ENCODE data around the gene KCND2.
"Not testable (repeated sequence)": the region's sequence is repeated elsewhere in the genome, so short reads cannot be mapped to it uniquely, and the experiment has no call there.

The KCND2 gene

DNA sequence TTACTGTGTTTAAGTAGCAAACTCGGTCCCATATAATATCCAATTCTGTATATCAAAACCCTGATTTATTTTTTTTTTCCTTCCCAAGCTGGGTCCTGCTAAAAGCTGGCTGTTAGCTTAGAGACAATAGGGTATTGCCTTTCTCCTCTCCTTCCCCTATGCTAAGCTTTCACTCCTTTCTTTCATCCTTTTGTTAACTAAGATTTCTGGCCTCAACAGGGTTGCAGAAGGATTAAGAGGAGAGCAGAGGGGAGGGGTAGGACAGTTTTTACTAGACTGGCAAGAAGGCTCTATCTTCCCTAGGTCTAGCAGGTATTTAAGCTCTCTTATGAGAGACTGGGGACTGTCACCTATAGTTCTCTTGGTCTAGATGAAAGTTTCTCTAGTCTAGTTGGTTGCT, 229.2 kb downstream of the KCND2 start:
- no peak for ATAC-seq

DNA sequence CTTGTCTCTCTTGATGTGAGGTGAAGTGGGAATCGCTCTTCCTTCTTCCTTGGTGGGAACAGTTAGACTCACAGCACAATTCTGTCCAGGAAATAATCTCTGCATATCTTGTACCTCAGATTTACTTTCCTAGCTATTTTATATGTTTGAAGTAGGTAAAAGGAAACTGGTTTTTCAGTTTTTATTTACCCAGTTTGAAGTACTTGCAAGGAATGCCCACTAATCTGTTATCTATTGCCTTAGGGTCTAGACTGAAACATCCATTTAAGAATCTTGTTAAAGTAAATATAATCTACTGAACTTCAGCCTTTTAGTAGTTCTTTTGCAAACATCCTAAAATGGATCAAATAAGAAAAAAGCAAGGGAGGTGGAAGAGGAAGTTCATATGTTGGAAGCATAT, 229.8 kb downstream of the KCND2 start:
- no peak for ATAC-seq

- no peak for ATAC-seq
These were observed 231.4 kb downstream of the KCND2 start for GRCh38 chr7:120504386-120504785.

- ATAC-seq = no peak
These were observed 232.8 kb downstream of the KCND2 start for GRCh38 chr7:120505770-120506169.

- no peak for ATAC-seq
These were observed 239.7 kb downstream of the KCND2 start for GRCh38 chr7:120512701-120513100.

GRCh38 chr7:120519224-120519623, 246.2 kb downstream of the KCND2 start:
- ATAC-seq = no peak

DNA sequence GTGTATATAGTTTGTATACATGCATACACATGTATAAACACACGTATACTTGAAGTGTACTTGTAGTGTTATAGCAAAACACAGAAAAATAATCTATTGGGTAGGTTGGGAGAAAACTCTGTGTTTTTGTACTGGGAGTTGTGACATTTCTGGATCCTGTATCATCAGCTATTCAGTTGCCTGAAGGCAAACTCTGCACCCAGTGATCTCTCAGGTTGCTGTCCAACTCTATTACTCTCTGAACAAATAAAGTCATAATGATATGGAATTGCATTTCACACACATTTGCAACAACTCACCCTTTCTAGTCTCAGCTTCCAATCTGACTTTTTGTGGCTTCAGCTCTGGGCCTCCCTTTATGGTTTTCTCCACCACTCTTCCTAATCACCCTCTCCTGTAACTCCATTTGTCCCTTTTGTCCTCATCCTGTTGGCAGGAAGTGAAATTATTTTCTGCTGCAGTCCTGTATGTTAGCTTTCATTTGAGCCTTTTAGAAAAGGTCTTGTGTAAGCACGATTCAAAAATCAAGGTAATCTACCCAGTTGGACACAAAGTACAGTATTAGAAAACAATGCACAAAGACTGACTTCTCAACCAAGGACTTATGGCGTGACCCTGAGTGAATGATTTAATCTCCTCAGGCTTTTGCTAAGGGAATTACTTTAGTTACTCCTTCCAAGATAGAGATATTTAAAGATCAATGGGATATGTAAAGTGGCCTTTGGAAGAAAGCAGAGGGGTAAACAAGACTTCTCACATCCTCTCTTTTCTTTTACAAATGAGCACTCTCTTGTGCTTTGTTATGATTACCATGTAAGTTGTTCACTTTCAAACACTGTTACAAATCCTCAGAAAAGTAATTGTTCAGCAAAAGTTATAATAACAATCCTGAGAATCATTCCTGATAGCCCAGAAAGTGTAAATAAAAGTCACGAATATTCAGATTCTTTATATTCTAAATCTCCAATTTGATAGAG, 249.1 kb downstream of the KCND2 start:
- ATAC-seq = no peak

GRCh38 chr7:120523985-120524384, 251.0 kb downstream of the KCND2 start:
- no peak for ATAC-seq

- ATAC-seq = no peak
These were observed 254.0 kb downstream of the KCND2 start for GRCh38 chr7:120526902-120527509.

- ATAC-seq = no peak
These were observed 256.8 kb downstream of the KCND2 start for GRCh38 chr7:120529736-120530135.

GRCh38 chr7:120538335-120538734, 265.4 kb downstream of the KCND2 start:
- ATAC-seq = no peak

- ATAC-seq = no peak
These were observed 266.3 kb downstream of the KCND2 start for GRCh38 chr7:120539321-120539720.

- ATAC-seq = no peak
These were observed 274.6 kb downstream of the KCND2 start for GRCh38 chr7:120547605-120548004.

DNA sequence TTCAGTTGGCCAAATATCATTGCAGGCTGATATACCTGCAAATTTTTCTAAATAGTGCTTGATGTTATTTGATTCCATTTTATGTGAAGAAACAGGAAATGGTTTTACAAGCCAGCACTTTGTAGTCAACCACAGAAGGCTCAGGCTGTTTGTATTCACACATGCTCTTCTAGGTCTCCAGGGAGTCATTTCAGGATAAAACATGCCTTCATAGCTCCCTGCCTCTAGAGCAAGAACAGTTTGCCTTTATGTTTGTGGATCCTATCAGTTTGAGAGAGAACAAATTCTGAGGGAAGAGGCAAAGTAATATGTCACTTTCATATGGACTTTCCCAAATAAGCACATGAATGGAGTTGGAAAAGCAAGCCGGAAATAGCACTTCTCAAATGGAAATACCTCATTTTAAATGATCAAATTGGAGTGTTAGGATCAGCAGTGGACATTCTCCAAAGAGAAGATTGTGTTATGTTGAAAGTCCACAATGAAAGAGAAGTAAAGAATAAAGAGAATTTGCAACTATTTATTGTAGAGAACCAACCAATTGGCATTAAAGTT, 277.6 kb downstream of the KCND2 start:
- no peak for ATAC-seq

GRCh38 chr7:120553491-120553890, 280.5 kb downstream of the KCND2 start:
- ATAC-seq = no peak

GRCh38 chr7:120554960-120555571, 282.1 kb downstream of the KCND2 start:
- ATAC-seq = no peak

- no peak for ATAC-seq
These were observed 291.2 kb downstream of the KCND2 start for GRCh38 chr7:120564145-120564544.

DNA sequence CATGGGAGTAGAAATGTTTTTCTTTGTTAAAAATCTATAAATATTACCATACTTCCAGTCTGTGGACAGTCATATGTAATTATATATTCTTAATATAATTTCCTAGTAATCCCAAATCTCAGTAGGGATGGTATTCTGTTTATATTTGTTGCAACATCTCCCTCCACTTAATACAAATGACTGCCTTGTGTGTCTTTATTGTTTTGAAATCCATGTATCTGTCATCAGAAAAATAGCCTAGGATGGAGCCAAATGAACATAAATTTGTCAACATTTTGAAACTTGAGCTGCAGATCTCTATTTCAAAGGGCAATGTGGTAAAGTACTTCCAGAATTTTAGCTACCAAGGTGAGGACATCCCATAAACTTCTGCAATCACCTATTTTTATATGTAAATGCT, 294.2 kb downstream of the KCND2 start:
- no peak for ATAC-seq

- not testable (repeated sequence) for ATAC-seq
These were observed 305.7 kb downstream of the KCND2 start for GRCh38 chr7:120578657-120579056.

GRCh38 chr7:120582916-120583315, 309.9 kb downstream of the KCND2 start:
- ATAC-seq = no peak

DNA sequence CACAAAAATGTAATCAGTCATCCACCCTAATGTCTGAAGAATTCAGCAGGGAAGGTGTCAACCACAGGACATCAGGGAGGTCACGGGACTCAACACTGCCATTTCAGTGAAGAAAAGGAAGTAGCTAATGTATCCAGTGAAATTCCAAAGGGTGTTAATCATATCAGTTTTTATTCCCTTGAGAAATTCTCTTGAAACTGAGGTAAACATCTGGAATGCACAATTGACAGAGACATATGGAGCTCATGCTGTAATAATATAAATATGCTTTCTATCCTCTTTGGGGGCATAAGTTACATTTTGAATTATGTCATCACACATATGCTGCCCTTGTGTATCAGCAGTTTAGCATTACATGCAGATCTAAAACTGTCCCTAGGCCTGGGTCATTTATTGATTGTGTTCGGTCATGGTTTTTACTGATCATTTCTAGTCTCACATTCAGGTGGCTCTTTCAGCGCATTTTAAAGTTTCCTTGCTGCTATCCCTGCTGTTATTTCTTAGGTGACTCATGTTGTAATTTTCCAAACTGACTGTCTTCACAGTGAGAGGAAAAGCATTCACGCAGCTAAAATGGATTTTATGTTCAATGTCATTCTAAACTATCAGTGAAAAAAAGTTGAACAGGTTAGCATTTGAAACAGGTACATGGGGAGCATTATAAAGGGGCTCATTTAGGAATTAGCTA, 311.1 kb downstream of the KCND2 start:
- ATAC-seq = no peak

GRCh38 chr7:120586571-120586970, 313.6 kb downstream of the KCND2 start:
- ATAC-seq = no peak

DNA sequence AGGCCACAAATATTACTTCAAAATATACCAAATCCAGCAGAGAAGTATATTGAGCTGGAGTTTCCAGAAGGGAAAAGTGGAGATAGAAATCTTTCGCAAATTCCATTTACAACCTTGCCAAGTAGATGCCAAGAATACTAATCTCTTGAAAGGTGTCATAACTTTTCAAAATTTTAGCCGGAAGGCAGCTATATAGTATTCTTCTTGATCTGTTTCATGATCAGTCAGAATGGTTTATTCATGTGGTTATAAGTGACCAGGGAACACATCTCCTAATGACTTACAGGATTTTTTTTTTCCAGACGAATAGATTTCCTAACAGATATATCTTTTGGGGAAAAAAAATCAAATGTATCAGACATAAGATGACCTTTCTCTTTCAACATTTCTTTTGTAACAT, 314.3 kb downstream of the KCND2 start:
- no peak for ATAC-seq
